GM21717 (cell line): ENCODE measurements around the gene EIF4E1B.
A peak's percentile ranks its signal among the peaks of the same experiment; 100 is the strongest.

Experiments used
- ATAC-seq: cut with Tn5 transposase; IDR thresholded peaks from one replicate; pipeline ENCODE4 v1.9.1; 2021; ENCODE audit warnings: mild to moderate bottlenecking, moderate library complexity; ENCODE audit not compliant: unreplicated experiment

Gene EIF4E1B

DNA sequence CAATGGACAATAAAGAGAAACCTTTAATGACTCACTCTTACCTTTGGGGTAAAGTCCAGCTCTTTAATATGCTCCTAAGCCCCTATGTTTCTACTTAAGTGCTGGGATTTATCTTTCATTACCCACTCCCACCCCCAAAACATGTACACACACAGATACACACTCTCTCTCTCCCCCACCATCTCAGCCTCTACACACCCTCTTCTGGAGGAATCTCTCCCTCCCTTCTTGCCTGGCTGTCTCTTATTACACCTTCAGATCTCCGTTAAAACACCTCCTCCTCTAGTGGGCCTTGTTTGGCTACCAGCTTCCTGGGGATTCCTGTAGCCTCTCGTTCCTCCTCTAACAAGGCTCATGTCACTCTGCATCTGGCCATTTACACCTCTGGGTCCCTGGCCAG lies 27.4 kb upstream of the EIF4E1B start:
- no peak for ATAC-seq

DNA sequence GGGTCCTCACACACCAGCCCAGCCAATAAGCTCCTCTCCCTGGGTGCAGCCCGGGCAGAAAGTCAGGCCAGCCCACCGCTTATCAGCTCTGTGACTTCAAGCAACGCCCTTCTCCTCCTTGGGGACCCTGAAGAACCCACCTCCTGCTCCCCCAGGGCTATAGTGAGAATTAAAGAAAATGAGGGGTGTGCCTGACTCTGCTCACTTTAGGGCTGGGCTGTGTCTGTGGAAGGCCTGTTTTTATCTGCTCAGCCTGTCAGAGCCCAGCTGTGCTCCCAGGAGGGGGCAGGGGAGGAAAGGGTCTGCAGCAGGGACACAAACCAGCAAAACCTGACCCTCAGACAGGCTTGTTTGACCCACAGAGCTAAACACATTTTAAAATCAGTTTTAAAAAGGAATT lies 24.4 kb upstream of the EIF4E1B start:
- ATAC-seq: no peak

GRCh38 chr5:176606875-176607274 lies 23.6 kb upstream of the EIF4E1B start:
- no peak for ATAC-seq

DNA sequence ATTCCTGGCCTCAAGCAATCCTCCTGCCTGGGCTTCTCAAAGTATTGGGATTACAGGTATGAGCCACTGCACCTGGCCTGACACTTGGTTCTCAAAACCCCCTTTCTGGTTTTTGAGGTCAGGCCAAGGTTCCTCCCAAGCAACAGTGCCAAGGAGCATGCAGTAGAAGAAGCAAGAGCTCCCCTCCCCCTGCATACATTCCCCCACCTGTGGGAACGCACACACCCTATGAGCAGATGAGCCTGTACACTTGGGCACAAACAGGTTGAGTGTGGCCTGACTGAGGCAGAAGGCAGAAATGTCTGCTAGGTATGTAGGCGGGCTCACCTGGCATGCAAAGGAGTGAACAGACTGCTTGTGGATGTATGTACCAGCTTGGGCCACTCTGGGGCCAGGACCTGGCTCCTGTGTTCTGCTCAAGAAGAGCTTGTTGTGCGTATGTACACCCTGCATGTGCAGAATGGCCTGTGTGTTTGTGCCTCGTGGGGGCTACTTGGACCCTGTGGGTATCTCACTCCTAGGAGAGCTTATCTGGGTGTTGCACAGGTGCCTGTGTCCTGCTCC lies 22.3 kb upstream of the EIF4E1B start:
- no peak for ATAC-seq

DNA sequence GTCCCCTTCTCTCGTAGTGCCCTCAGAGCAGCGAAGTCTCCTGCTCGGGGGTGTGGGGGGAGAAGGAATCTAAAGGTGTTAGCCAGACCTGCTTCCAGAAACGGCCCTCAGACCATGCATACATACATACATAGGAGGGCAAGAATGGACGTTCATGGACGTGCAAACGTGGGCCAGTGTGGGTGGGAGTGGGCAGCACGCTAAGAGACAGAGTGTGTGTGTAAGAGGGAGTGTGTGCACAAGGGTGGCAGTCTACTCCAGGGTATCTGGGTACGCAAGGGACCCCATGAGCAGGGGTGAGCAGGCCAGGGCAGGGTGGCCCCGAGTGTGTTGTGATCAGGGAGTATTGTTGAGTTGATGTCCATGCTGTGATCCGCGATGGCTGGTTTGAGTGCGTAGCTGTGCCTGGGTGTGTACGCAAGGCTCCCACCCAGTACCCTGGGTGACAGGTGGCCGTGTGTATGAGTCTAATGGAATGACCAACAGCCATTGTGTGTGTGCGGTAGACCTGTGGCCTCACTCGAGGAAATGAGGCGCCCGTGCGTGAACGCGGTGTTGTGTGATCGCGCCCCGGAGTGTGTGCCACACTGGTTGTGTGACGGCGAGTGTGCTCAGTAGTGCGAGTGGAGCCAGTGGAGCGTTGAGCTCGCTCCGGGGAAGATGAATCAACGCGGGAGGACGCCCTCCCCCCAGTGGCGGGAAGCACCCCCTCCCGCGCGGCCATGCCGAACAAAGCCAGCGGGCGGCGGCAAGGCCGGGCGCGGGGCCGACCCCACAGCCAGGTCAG lies 21.3 kb upstream of the EIF4E1B start:
- no peak for ATAC-seq

- peak; percentile 56 for ATAC-seq
Measured at GRCh38 chr5:176609724-176610434, 20.6 kb upstream of the EIF4E1B start, which contains the start of gene GPRIN1. Gene GPRIN1 (minus strand): TSS chr5:176610156. CDS start chr5:176599834, 10,322 bp downstream.

- peak; percentile 7 for ATAC-seq
Measured at GRCh38 chr5:176610435-176610773, 20.1 kb upstream of the EIF4E1B start.

- ATAC-seq: no peak
Measured at GRCh38 chr5:176611435-176611834, 19.0 kb upstream of the EIF4E1B start.

- no peak for ATAC-seq
Measured at GRCh38 chr5:176612008-176612407, 18.5 kb upstream of the EIF4E1B start.

DNA sequence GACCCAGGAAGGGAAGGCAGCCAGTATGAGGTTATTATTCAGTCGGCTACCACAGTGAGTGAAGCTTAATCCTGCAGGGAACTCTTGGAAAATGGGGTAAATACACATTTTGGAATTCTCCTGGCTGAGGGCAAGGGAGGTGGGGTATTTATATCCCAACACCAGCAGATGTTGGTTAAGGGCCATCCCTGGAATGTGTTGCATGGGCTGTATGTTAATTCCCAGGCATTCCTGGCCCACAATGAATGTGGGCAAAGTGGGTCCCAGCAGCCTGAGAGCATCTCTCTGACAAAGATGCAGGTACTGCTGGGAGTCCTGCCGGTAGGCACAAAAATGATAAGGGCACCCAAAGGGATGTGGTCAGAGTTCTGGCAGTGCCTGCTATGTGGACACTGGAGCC lies 17.6 kb upstream of the EIF4E1B start:
- ATAC-seq: no peak

DNA sequence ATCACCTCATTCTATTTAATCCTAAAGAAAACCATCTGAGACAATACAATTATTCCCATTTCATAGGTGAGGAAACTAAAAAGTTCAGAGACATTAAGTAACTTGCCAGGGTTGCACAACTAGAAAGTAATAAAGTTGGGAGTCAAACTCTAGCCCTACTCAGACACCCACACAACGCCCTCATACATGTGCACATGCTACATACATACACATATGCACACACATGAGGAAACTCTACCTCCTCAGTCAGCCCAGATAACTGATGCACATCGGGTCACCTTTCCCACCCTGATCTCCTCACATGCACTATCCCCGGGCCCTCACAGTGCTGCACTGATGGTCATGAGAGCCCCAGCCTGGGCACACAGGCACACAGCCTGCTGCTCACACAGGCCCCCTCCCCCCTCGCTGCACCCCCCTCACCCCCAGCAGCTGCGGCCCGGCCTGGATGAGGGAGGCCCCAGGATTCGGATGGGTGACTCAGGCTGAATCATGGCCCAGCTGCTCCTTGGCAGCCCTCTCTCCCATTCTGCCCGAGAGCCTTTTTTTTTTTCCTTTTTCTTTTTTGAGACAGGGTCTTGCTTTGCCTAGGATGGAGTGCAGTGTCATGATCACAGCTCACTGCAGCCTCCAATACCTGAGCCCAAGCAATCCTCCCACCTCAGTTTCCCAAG lies 15.5 kb upstream of the EIF4E1B start:
- no peak for ATAC-seq

DNA sequence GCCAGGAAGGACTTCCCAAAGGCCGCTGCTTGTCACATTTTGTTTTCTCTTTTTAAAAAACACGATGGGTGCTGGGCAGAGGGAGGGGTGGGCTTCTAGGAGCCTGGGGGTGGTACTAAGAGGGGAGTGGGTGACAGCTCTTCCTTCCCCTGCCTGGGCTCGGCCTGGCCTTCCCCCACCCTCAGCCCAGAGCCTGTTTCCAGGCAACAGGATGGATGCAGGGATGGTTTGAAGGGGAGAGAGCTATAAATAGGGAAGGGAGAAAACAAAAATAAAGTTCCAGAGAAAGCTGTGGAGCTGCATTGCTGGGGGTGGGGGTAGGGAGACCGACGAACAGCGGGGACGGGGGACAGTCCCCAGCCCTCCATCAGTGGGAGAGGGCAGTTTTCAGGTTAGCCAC lies 14.0 kb upstream of the EIF4E1B start:
- no peak for ATAC-seq

GRCh38 chr5:176618783-176619182 lies 11.7 kb upstream of the EIF4E1B start:
- no peak for ATAC-seq

DNA sequence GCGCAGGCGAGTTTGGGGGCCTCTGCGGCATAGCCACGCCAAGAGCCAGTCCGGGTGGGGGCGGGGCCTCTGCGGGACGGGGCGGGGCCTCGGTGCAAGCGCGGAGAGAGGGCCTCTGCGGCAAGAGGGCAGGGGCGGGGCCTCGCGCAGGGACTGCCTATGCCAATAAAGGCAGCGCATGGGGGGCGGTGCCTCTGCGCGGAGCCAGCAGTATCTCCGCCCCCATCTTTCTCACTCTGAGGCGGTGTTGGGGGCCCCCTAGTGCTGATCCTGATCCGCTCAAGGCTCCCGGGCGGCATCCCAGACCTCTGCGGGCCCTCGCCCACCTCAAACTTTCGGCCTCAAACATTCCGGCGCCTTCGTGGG lies 11.3 kb upstream of the EIF4E1B start:
- ATAC-seq: peak; percentile 65

GRCh38 chr5:176619569-176620332 lies 10.7 kb upstream of the EIF4E1B start:
- no peak for ATAC-seq

- ATAC-seq: no peak
Measured at GRCh38 chr5:176620333-176620981, 10.0 kb upstream of the EIF4E1B start.

GRCh38 chr5:176621661-176622079 lies 8.8 kb upstream of the EIF4E1B start:
- ATAC-seq: no peak

DNA sequence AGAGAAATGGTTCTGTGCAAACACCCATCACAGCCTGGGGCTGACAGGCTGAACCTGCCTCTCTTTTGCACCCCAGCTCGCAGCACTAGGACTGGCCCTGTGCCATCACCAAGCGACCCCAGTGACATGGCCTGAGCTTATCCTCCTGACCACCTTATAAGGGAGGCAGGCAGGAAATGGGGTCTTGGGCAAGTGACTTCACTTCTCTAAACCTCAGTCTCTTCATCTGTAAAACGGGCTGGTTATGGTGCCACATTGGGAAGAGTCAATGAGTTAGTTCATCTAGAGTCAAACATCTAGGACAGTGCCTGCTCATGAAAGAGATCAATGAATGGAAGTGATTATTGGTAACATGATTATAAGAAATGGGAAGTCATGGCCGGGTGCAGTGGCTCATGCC lies 6.3 kb upstream of the EIF4E1B start:
- ATAC-seq: no peak

GRCh38 chr5:176624938-176625337 lies 5.5 kb upstream of the EIF4E1B start:
- no peak for ATAC-seq

DNA sequence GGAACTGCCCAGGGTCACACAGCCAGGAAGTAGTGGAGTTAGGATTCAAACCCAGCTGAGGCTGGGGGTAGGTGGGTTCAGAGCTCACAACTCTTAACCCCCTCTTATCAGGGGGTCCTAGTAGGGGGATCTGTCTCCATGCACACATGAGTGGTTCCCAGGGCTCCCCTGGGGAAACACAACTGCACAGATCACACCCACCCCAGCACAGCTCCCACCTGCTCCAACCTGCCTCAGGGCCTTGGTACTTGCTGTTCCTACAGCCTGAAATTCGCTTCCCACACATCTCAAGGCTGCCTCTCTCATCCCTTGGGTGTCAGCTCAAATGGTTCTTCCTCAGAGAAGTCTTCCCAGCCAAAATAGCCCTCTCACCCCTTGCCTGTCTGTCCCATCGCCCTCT lies 5.0 kb upstream of the EIF4E1B start:
- no peak for ATAC-seq
